SK-N-SH (cell line): Measurements from ENCODE around the gene TET1.

Source experiments
- CTCF ChIP-seq: fragments of 200-600 bp; sonication (generic); IDR thresholded peaks from 2 replicates; pipeline ENCODE4 v1.6.1; 2017; ENCODE audit warnings: antibody characterized with exemption, mild to moderate bottlenecking, moderate library complexity
- GABPA ChIP-seq: IDR thresholded peaks from 2 replicates; pipeline ENCODE4 v1.4.0; 2012; ENCODE audit warnings: low read depth, mild to moderate bottlenecking
- MAX ChIP-seq: IDR thresholded peaks from 2 replicates; pipeline ENCODE4 v1.4.0; 2012; ENCODE audit warnings: low read depth
- RXRA ChIP-seq: IDR thresholded peaks from 2 replicates; pipeline ENCODE4 v1.4.0; 2012; ENCODE audit warnings: low read depth, mild to moderate bottlenecking, borderline replicate concordance
- SMC3 ChIP-seq: IDR thresholded peaks from 2 replicates; pipeline ENCODE4 v1.6.1; 2012; ENCODE audit warnings: low read depth, low read length, improper control_type of control experiment
- TAF1 ChIP-seq: IDR thresholded peaks from 2 replicates; pipeline ENCODE4 v1.6.1; 2012; ENCODE audit warnings: low read depth, mild to moderate bottlenecking, low read length, moderate library complexity, borderline replicate concordance

DNA sequence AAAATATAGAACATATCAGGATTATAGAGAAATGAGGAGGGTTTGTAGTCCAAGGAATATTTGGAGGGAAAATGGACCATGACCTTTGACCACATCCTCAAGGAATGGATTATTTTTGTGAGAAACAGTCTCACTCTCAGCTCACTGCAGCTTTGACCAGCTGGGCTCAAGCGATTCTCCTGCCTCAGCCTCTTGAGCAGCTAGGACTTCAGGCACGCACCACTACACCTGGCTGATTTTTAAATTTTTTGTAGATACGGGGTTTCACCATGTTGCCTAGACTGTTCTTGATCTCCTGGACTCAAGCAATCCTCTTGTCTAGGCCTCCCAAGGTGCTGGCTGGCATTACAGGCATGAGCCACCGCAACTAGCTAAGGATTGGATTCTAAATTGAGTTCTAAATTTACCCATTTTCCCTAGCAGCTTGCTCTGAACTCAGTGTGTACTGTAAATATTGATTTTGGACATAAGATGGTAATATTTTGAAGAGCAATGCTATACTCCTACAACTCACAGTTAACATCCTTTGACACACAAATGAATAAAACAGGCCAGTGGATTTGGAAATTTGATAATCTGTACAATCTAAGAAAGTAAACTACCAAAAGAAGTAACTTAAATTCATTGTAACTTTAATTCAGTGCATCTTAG, 73.8 kb downstream of the TET1 start:
- TF ChIP-seq SMC3 (no peak), CTCF (no peak), MAX (no peak), RXRA (no peak), GABPA (no peak), TAF1 (no peak)
